Measurements from ENCODE around the gene PPP2R5C. TPM values are rescaled to one million over a fixed set of nuclear protein-coding genes. Genes with fewer than 3 reads are reported as not detected.

Gene PPP2R5C
- total and polyA plus RNA-seq, 12 donors, result 66.8 to 257 (median 222) TPM

DNA sequence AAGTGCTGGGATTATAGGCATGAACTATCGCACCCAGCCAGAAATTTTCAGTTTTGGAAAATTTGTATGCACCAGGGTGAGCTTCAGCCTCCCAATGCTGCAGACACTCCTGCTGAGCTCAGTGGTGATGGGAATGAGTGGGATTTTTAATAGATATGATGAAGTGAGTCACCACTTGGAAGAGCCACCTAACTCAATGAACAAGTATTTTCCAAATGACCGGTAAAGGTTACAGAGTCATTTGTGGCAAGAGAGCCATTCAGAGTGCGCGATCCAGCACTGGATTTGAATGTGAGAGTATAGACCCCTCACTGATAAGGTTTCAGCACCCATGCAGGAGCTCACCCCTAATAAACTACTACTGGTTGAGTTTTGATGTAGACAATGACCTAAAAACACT is 100.7 kb downstream of the PPP2R5C start:
- 59 to 67% methylated on average over 4 of the region's 4 CpGs for WGBS, 2 donors
- peak in 6 of 8 donors; percentile 46 to 82 (median 71) for ATAC-seq

DNA sequence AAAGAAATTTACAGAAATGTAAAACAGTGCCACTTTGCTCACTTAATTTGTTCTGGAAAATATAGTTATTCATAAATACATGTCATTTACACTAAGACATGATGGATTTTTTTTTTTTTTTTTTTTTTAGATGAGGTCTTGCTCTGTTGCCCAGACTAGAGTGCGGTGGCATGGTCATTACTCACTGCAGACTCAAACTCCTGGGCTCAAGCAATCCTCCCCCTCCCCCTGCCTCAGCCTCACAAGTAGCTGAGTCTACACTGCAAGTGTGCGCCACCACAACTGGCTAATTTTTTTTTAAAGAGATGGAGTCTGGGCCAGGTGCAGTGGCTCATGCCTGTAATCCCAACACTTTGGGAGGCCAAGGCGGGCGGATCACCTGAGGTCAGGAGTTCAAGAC is 101.2 kb downstream of the PPP2R5C start:
- TF ChIP-seq, protein P1, sequence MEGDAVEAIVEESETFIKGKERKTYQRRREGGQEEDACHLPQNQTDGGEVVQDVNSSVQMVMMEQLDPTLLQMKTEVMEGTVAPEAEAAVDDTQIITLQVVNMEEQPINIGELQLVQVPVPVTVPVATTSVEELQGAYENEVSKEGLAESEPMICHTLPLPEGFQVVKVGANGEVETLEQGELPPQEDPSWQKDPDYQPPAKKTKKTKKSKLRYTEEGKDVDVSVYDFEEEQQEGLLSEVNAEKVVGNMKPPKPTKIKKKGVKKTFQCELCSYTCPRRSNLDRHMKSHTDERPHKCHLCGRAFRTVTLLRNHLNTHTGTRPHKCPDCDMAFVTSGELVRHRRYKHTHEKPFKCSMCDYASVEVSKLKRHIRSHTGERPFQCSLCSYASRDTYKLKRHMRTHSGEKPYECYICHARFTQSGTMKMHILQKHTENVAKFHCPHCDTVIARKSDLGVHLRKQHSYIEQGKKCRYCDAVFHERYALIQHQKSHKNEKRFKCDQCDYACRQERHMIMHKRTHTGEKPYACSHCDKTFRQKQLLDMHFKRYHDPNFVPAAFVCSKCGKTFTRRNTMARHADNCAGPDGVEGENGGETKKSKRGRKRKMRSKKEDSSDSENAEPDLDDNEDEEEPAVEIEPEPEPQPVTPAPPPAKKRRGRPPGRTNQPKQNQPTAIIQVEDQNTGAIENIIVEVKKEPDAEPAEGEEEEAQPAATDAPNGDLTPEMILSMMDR (IDR thresholded peaks at IDR 0.05), result no peak
- Histone ChIP-seq H3K27ac (peak overlapping the region in 9 of 10 donors; percentile 0 to 87 (median 67)), H3K4me1 (peaks cover 0 to 64% (median 32%) of the 10 kb centered on the region in 9 donors), H3K27me3 (no peaks in the 10 kb centered on the region), H3K4me3 (no peak overlapping the region), H3K36me3 (peaks cover 0 to 59% (median 0%) of the 10 kb centered on the region in 9 donors), H3K9me3 (no peaks in the 10 kb centered on the region)
- intact Hi-C loops (cut with DNase I), result no loop called here
- WGBS, 2 donors, result 96 to 97% methylated on average over 4 of the region's 4 CpGs
- no peak for DNase-seq
- no peak for ATAC-seq

More for the DNA sequence above, 100.7 kb downstream of the PPP2R5C start:
- peak overlapping the region in 9 of 10 donors; percentile 0 to 87 (median 70) for H3K27ac ChIP-seq
- no peak overlapping the region for H3K4me3 ChIP-seq
- DNase-seq, result no peak
- intact Hi-C loops (cut with DNase I), result no loop called here
- peaks cover 0 to 65% (median 3%) of the 10 kb centered on the region in 9 donors for H3K36me3 ChIP-seq
- no peaks in the 10 kb centered on the region for H3K9me3 ChIP-seq
- TF ChIP-seq, protein P1 (IDR thresholded peaks at IDR 0.05), result no peak
- no peaks in the 10 kb centered on the region for H3K27me3 ChIP-seq
- H3K4me1 ChIP-seq, result peaks cover 0 to 62% (median 31%) of the 10 kb centered on the region in 9 donors

DNA sequence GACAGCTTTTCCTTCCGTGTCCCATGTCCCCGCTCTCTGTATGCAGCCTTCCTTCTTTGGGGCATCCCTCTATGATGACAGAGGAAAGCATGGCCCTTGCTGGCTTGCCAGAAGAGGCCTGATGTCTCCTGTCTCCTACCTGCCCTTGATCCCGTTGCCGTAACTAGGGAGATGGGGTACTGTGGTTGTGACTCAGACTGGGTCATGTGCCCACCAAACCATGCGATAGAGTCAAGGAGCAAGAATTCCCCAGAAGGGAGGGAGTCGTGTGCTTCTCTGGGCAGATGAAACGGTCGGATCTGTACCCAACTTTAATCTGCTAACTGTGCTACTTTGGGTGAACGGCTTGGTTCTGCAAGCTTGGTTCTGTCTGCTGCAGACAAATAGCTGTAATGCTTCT is 103.8 kb downstream of the PPP2R5C start:
- Histone ChIP-seq H3K27me3 (no peaks in the 10 kb centered on the region), H3K27ac (peak overlapping the region in 9 of 10 donors; percentile 14 to 75 (median 38)), H3K4me1 (peaks cover 0 to 63% (median 20%) of the 10 kb centered on the region in 9 donors), H3K4me3 (no peak overlapping the region), H3K9me3 (no peaks in the 10 kb centered on the region), H3K36me3 (peaks cover 0 to 41% (median 0%) of the 10 kb centered on the region in 9 donors)
- TF ChIP-seq, protein P1 (IDR thresholded peaks at IDR 0.05), result no peak
- WGBS, 2 donors, result 58 to 67% methylated on average over 9 of the region's 9 CpGs
- ATAC-seq (peak in 6 of 8 donors; percentile 16 to 49 (median 36)), DNase-seq (no peak)
- intact Hi-C loops (cut with DNase I), result no loop called here

DNA sequence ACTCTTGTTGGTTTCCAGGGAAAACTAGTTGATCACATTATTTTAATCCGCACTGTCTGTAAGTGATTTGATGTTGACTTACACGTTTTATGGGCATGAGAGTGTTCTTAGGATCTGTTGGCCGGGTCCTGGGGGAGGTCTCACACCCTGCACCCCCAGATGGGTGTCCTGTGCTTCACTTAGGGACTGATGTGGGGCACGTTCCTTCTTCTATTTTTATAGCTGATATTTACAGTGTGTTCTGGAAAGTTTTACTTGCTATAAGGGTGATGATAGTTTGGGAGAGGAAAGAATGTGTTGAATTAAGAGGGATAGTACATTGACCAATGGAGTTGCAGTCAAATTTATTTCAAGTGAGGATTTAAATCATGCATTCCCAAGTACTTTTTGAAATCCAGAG is 106.3 kb downstream of the PPP2R5C start:
- DNase-seq (no peak), ATAC-seq (peak in 6 of 8 donors; percentile 51 to 85 (median 68))
- Histone ChIP-seq H3K36me3 (peaks cover 0 to 20% (median 0%) of the 10 kb centered on the region in 9 donors), H3K4me3 (no peak overlapping the region), H3K9me3 (peaks cover 0 to 5% (median 0%) of the 10 kb centered on the region in 11 donors), H3K4me1 (peaks cover 0 to 50% (median 13%) of the 10 kb centered on the region in 9 donors), H3K27me3 (no peaks in the 10 kb centered on the region), H3K27ac (peak overlapping the region in 9 of 10 donors; percentile 6 to 75 (median 45))
- 38 to 68% methylated on average over 4 of the region's 4 CpGs for WGBS, 2 donors
- intact Hi-C loops (cut with DNase I), result no loop called here
- TF ChIP-seq, protein P1 (IDR thresholded peaks at IDR 0.05), result no peak

Measured in heart right ventricle (tissue), 16 donors.